ENCODE data around the gene COG3. TPM values are rescaled to one million over a fixed set of nuclear protein-coding genes. Genes with fewer than 3 reads are reported as not detected.
"Not testable (repeated sequence)": the region's sequence is repeated elsewhere in the genome, so short reads cannot be mapped to it uniquely, and the experiment has no call there.

COG3 gene
- total and polyA plus RNA-seq, 2 experiments from 2014 or later: 17.1 to 23.9 TPM

DNA sequence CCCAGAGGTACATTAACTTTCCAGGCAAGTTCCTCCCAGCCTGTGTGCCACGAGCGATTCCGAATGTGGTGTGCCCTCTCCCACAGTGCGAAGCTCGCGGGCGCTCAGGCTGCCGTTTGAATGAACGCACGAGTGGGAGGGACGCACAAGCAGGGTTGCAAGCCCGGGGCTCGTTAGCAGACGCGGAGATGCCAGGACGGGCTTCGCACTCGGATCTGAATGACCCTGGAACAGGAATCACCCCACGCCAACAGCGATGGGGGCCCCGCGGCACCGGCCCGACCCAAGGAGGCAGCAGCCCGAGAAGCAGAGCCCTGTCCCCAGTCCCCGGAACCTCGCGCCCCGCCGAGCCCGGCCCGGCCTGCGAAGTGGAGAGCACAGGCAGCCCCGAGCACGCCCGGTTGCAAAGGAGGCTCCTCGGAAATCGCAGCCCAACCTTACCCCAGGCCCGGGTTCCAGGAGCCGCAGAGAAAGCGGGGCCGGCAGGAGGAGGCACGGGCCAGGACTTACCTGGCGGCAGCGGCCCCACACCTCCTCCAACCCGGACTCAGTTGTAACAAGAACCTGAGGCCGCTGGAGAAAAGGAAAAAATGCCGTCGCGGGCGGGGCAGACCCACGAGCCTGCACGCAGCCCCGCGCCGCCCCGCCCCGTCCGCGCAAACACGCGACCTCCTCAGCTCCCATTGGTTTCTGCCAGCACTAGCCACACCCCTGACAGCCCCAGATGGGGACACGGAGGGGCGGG lies 46.8 kb upstream of the COG3 start, which contains the start of gene SLC25A30 (continued):
- TF ChIP-seq, protein P1, sequence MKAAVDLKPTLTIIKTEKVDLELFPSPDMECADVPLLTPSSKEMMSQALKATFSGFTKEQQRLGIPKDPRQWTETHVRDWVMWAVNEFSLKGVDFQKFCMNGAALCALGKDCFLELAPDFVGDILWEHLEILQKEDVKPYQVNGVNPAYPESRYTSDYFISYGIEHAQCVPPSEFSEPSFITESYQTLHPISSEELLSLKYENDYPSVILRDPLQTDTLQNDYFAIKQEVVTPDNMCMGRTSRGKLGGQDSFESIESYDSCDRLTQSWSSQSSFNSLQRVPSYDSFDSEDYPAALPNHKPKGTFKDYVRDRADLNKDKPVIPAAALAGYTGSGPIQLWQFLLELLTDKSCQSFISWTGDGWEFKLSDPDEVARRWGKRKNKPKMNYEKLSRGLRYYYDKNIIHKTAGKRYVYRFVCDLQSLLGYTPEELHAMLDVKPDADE (IDR thresholded peaks at IDR 0.05): 0 out of 2 replicates have a peak, but pooled peaks have one; percentile 14
- TF ChIP-seq REST (IDR thresholded peaks at IDR 0.05; ENCODE audit: unreplicated experiment) (no peak), STAT1 (IDR thresholded peaks at IDR 0.05; ENCODE audit: unreplicated experiment) (no peak), NANOG (IDR thresholded peaks at IDR 0.05; ENCODE audit: borderline replicate concordance) (no peak), EZH2phosphoT487 (IDR thresholded peaks at IDR 0.05; ENCODE audit: unreplicated experiment) (no peak), JUNB (IDR thresholded peaks at IDR 0.05; ENCODE audit: unreplicated experiment) (no peak), ZNF331 (CRISPR knock-in tag; IDR thresholded peaks at IDR 0.05; ENCODE audit: low read depth) (no peak), EZH2 (IDR thresholded peaks at IDR 0.05; ENCODE audit: low read depth, unreplicated experiment) (no peak), CREB1 (CRISPR knock-in tag; IDR thresholded peaks at IDR 0.05; ENCODE audit: low read depth) (peak; percentile 56)

DNA sequence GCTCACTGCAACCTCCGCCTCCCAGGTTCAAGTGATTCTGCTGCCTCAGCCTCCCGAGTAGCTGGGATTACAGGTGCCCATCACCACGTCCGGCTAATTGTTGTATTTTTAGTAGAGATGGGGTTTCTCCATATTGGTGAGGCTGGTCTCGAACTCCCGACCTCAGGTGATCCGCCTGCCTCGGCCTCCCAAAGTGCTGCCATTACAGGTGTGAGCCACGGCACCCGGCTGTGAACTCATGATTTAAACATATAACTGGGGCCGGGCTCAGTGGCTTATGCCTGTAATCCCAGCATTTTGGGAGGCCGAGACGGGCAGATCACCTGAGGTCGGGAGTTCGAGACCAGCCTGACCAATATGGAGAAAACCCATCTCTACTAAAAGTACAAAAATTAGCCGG lies 45.4 kb upstream of the COG3 start:
- peaks cover 23% of the 10 kb centered on the region; the same call in 1 of the 2 replicates for H3F3A ChIP-seq (replicated peaks; ENCODE audit: low read depth)
- not testable (repeated sequence) for H3K4me2 ChIP-seq; H3K4me1 Mint-ChIP-seq; H2AFZ ChIP-seq; ATAC-seq; H3K4me1 ChIP-seq (ENCODE audit: insufficient read depth); H3K4me3 ChIP-seq; H3K4me3 Mint-ChIP-seq; H4K20me1 ChIP-seq (replicated peaks; ENCODE audit: insufficient read depth); H3K27ac ChIP-seq (ENCODE audit: low read depth); H3K36me3 Mint-ChIP-seq (ENCODE audit: low read depth); H3K9me2 ChIP-seq (ENCODE audit: insufficient read depth); H3K36me3 ChIP-seq (ENCODE audit: insufficient read depth); H3K27ac Mint-ChIP-seq; DNase-seq (ENCODE audit: low spot score); H3K9me3 Mint-ChIP-seq; H3K79me2 ChIP-seq (replicated peaks; ENCODE audit: insufficient read depth)
- H3K27me3 Mint-ChIP-seq (ENCODE audit: insufficient read depth, low read depth, poor library complexity): peaks cover 16% of the 10 kb centered on the region
- H3K27me3 ChIP-seq (ENCODE audit: insufficient read depth): peaks cover 11% of the 10 kb centered on the region

All from GM23338 (cell line).